ENCODE results near the gene SELENOP. TPM values are rescaled to one million over a fixed set of nuclear protein-coding genes. Genes with fewer than 3 reads are reported as not detected.
A peak's percentile ranks its signal among the peaks of the same experiment; 100 is the strongest.

Gene SELENOP
- total RNA-seq, 1 donor from 2014 or later: not detected

- Mint-ChIP-seq H3K27ac (no peak overlapping the region), H3K9me3 (no peaks in the 10 kb centered on the region)
- intact Hi-C loops (cut with micrococcal nuclease): loop anchor here (1.0 to 5.0 kb wide), 5 partner anchors 120 to 911 kb away; no protein-coding TSS in a partner anchor
Observed at GRCh38 chr5:42767491-42768105, 44.1 kb downstream of the SELENOP start.

GRCh38 chr5:42761791-42762190 lies 49.9 kb downstream of the SELENOP start:
- Mint-ChIP-seq H3K27me3 (ENCODE audit: insufficient read depth) (peaks cover 11% of the 10 kb centered on the region), H3K27ac (no peak overlapping the region), H3K36me3 (ENCODE audit: low read depth) (no peaks in the 10 kb centered on the region), H3K9me3 (no peaks in the 10 kb centered on the region), H3K4me1 (ENCODE audit: low read depth) (peaks cover 10% of the 10 kb centered on the region), H3K4me3 (no peak overlapping the region)
- intact Hi-C loops (cut with micrococcal nuclease): no loop called here
- DNase-seq (ENCODE audit: low spot score): no peak

More at GRCh38 chr5:42767491-42768105, 44.1 kb downstream of the SELENOP start:
- Mint-ChIP-seq H3K4me1 (ENCODE audit: low read depth) (no peaks in the 10 kb centered on the region), H3K36me3 (ENCODE audit: low read depth) (no peaks in the 10 kb centered on the region), H3K4me3 (no peak overlapping the region), H3K27me3 (ENCODE audit: insufficient read depth) (peaks cover 10% of the 10 kb centered on the region)
- no peak for DNase-seq (ENCODE audit: low spot score)

- H3K27ac Mint-ChIP-seq: no peak overlapping the region
- no peaks in the 10 kb centered on the region for H3K9me3 Mint-ChIP-seq
- peaks cover 10% of the 10 kb centered on the region for H3K27me3 Mint-ChIP-seq (ENCODE audit: insufficient read depth)
- H3K4me1 Mint-ChIP-seq (ENCODE audit: low read depth): peaks cover 10% of the 10 kb centered on the region
- no peak for DNase-seq (ENCODE audit: low spot score)
- no peak overlapping the region for H3K4me3 Mint-ChIP-seq
- intact Hi-C loops (cut with micrococcal nuclease): no loop called here
- no peaks in the 10 kb centered on the region for H3K36me3 Mint-ChIP-seq (ENCODE audit: low read depth)
Observed at GRCh38 chr5:42760426-42760825, 51.3 kb downstream of the SELENOP start.

GRCh38 chr5:42759456-42759855 lies 52.2 kb downstream of the SELENOP start:
- Mint-ChIP-seq H3K27me3 (ENCODE audit: insufficient read depth) (peaks cover 8% of the 10 kb centered on the region), H3K27ac (no peak overlapping the region), H3K36me3 (ENCODE audit: low read depth) (no peaks in the 10 kb centered on the region), H3K4me3 (no peak overlapping the region), H3K4me1 (ENCODE audit: low read depth) (peaks cover 10% of the 10 kb centered on the region), H3K9me3 (no peaks in the 10 kb centered on the region)
- DNase-seq (ENCODE audit: low spot score): no peak
- intact Hi-C loops (cut with micrococcal nuclease): no loop called here

GRCh38 chr5:42756606-42757601 lies 54.8 kb downstream of the SELENOP start, which contains the start of gene CCDC152:
TSS of gene CCDC152 (plus strand) at chr5:42756818. CDS start at chr5:42759122, 2,304 bp downstream.
- no peaks in the 10 kb centered on the region for H3K36me3 Mint-ChIP-seq (ENCODE audit: low read depth)
- H3K9me3 Mint-ChIP-seq: no peaks in the 10 kb centered on the region
- DNase-seq (ENCODE audit: low spot score): peak; percentile 36
- H3K27ac Mint-ChIP-seq: no peak within 1 kb of the TSS
- intact Hi-C loops (cut with micrococcal nuclease): no loop called here
- H3K4me1 Mint-ChIP-seq (ENCODE audit: low read depth): peaks cover 10% of the 10 kb centered on the region
- H3K27me3 Mint-ChIP-seq (ENCODE audit: insufficient read depth): peaks cover 13% of the 10 kb centered on the region
- peak within 1 kb of the TSS; percentile 79 for H3K4me3 Mint-ChIP-seq

- no peak overlapping the region for H3K4me3 Mint-ChIP-seq
- H3K4me1 Mint-ChIP-seq (ENCODE audit: low read depth): peaks cover 21% of the 10 kb centered on the region
- H3K36me3 Mint-ChIP-seq (ENCODE audit: low read depth): no peaks in the 10 kb centered on the region
- no peak overlapping the region for H3K27ac Mint-ChIP-seq
- H3K27me3 Mint-ChIP-seq (ENCODE audit: insufficient read depth): peaks cover 17% of the 10 kb centered on the region
- no peaks in the 10 kb centered on the region for H3K9me3 Mint-ChIP-seq
- no peak for DNase-seq (ENCODE audit: low spot score)
- intact Hi-C loops (cut with micrococcal nuclease): no loop called here
Observed at GRCh38 chr5:42753099-42753498, 58.6 kb downstream of the SELENOP start.

GRCh38 chr5:42751044-42751443 lies 60.6 kb downstream of the SELENOP start:
- Mint-ChIP-seq H3K9me3 (no peaks in the 10 kb centered on the region), H3K27ac (no peak overlapping the region), H3K4me1 (ENCODE audit: low read depth) (peaks cover 11% of the 10 kb centered on the region), H3K36me3 (ENCODE audit: low read depth) (no peaks in the 10 kb centered on the region), H3K27me3 (ENCODE audit: insufficient read depth) (peaks cover 15% of the 10 kb centered on the region), H3K4me3 (no peak overlapping the region)
- DNase-seq (ENCODE audit: low spot score): no peak
- intact Hi-C loops (cut with micrococcal nuclease): no loop called here

- H3K9me3 Mint-ChIP-seq: no peaks in the 10 kb centered on the region
- intact Hi-C loops (cut with micrococcal nuclease): no loop called here
- H3K27ac Mint-ChIP-seq: no peak overlapping the region
- H3K36me3 Mint-ChIP-seq (ENCODE audit: low read depth): no peaks in the 10 kb centered on the region
- no peak overlapping the region for H3K4me3 Mint-ChIP-seq
- H3K27me3 Mint-ChIP-seq (ENCODE audit: insufficient read depth): peaks cover 13% of the 10 kb centered on the region
- no peak for DNase-seq (ENCODE audit: low spot score)
- H3K4me1 Mint-ChIP-seq (ENCODE audit: low read depth): peaks cover 11% of the 10 kb centered on the region
Observed at GRCh38 chr5:42750507-42750906, 61.2 kb downstream of the SELENOP start.

Other genes starting within 250 kb of the SELENOP start
- 4.3 and 4.9 TPM in 2 replicates for gene CCDC152, start 55.1 kb downstream of the SELENOP start, total RNA-seq
- 0.88 and 0.93 TPM in 2 replicates for gene ANXA2R, start 228.4 kb upstream of the SELENOP start, total RNA-seq

All from activated T-helper 1 cell treated with anti-CD3 and anti-CD28 coated beads, Interleukin-12 subunit alpha, Interleukin-12 subunit beta, Interleukin-2, Interleukin-4 antibody, amounts not matched to agents 30 ng/mL and 10 ng/mL and 1 ng/mL, durations not matched to agents 14 hours and 24 hours and 36 hours (primary cell).